Astrocyte (in vitro differentiated cells and primary cell): ENCODE measurements around the gene TVP23A.

ENCODE experiments used
- CTCF ChIP-seq: IDR thresholded peaks from 2 replicates; pipeline ENCODE4 v1.5.1; 2011; ENCODE audit warnings: low read depth, mild to moderate bottlenecking, inconsistent platforms, low read length, moderate library complexity; ENCODE audit not compliant: insufficient read depth
- EZH2 ChIP-seq: IDR thresholded peaks from 2 replicates; pipeline ENCODE4 v1.6.1; 2012; ENCODE audit warnings: mild to moderate bottlenecking, low read length, inconsistent platforms; ENCODE audit not compliant: insufficient read depth

GRCh38 chr16:10745841-10746240 is 72.8 kb downstream of the TVP23A start:
- TF ChIP-seq CTCF = no peak
- TF ChIP-seq EZH2 = no peak
